WTC11 (cell line): Measurements from ENCODE around the gene CENPS. TPM values are rescaled to one million over a fixed set of nuclear protein-coding genes. Genes with fewer than 3 reads are reported as not detected.

Source experiments
- CBFB ChIP-seq: sonication (generic); formaldehyde crosslinking; IDR thresholded peaks from 2 replicates; pipeline ENCODE4 v1.8.1; 2022; ENCODE audit warnings: mild to moderate bottlenecking, low read depth, missing genetic modification reagents
- CREB1 ChIP-seq: sonication (generic); formaldehyde crosslinking; IDR thresholded peaks from 2 replicates; pipeline ENCODE4 v1.8.0; 2023; ENCODE audit warnings: mild to moderate bottlenecking, missing genetic modification reagents
- CREM ChIP-seq: sonication (generic); formaldehyde crosslinking; IDR thresholded peaks from 2 replicates; pipeline ENCODE4 v1.8.1; 2022; ENCODE audit warnings: mild to moderate bottlenecking, missing genetic modification reagents, moderate library complexity
- E2F1 ChIP-seq: sonication (generic); formaldehyde crosslinking; IDR thresholded peaks from 2 replicates; pipeline ENCODE4 v1.8.0; 2022; ENCODE audit warnings: mild to moderate bottlenecking, missing genetic modification reagents
- E2F4 ChIP-seq: sonication (generic); formaldehyde crosslinking; IDR thresholded peaks from 2 replicates; pipeline ENCODE4 v1.8.1; 2022; ENCODE audit warnings: low read depth, mild to moderate bottlenecking, moderate library complexity, missing genetic modification reagents, borderline replicate concordance
- ERG ChIP-seq: fragments of 250-450 bp; sonication (Bioruptor Pico); IDR thresholded peaks from 2 replicates; pipeline ENCODE4 v1.8.0; 2021; ENCODE audit warnings: mild to moderate bottlenecking
- FOXK1 ChIP-seq: sonication (generic); formaldehyde crosslinking; IDR thresholded peaks from 2 replicates; pipeline ENCODE4 v1.8.0; 2022; ENCODE audit warnings: mild to moderate bottlenecking, moderate library complexity, missing genetic modification reagents
- FOXP1 ChIP-seq: sonication (generic); formaldehyde crosslinking; IDR thresholded peaks from 2 replicates; pipeline ENCODE4 v1.8.0; 2022; ENCODE audit warnings: missing genetic modification reagents, mild to moderate bottlenecking, moderate library complexity, borderline replicate concordance
- GABPB1 ChIP-seq: sonication (generic); formaldehyde crosslinking; IDR thresholded peaks from 2 replicates; pipeline ENCODE4 v1.8.1; 2023; ENCODE audit warnings: mild to moderate bottlenecking, missing genetic modification reagents
- HMGXB4 ChIP-seq: sonication (generic); formaldehyde crosslinking; IDR thresholded peaks from 2 replicates; pipeline ENCODE4 v1.8.1; 2023; ENCODE audit warnings: mild to moderate bottlenecking, moderate library complexity, missing genetic modification reagents
- JUN ChIP-seq: sonication (generic); formaldehyde crosslinking; IDR thresholded peaks from 2 replicates; pipeline ENCODE4 v1.8.0; 2023; ENCODE audit warnings: mild to moderate bottlenecking, missing genetic modification reagents
- KAT7 ChIP-seq: sonication (generic); formaldehyde crosslinking; IDR thresholded peaks from 2 replicates; pipeline ENCODE4 v1.8.1; 2023; ENCODE audit warnings: missing genetic modification reagents, mild to moderate bottlenecking, borderline replicate concordance
- MYBL2 ChIP-seq: sonication (generic); formaldehyde crosslinking; IDR thresholded peaks from 2 replicates; pipeline ENCODE4 v1.8.1; 2023; ENCODE audit warnings: mild to moderate bottlenecking, moderate library complexity, missing genetic modification reagents
- NFYB ChIP-seq: sonication (generic); formaldehyde crosslinking; conservative IDR thresholded peaks from 2 replicates; pipeline ENCODE4 v1.8.0; 2022; ENCODE audit warnings: low read depth, missing genetic modification reagents
- RELA ChIP-seq: sonication (generic); formaldehyde crosslinking; IDR thresholded peaks from 2 replicates; pipeline ENCODE4 v1.8.1; 2022; ENCODE audit warnings: missing genetic modification reagents, mild to moderate bottlenecking, borderline replicate concordance
- SMAD3 ChIP-seq: sonication (generic); formaldehyde crosslinking; IDR thresholded peaks from 2 replicates; pipeline ENCODE4 v1.8.0; 2022; ENCODE audit warnings: missing genetic modification reagents, mild to moderate bottlenecking, borderline replicate concordance
- SMAD4 ChIP-seq: sonication (generic); formaldehyde crosslinking; IDR thresholded peaks from 2 replicates; pipeline ENCODE4 v1.8.0; 2022; ENCODE audit warnings: mild to moderate bottlenecking, missing genetic modification reagents
- TEAD4 ChIP-seq: sonication (generic); formaldehyde crosslinking; IDR thresholded peaks from 2 replicates; pipeline ENCODE4 v1.8.0; 2022; ENCODE audit warnings: mild to moderate bottlenecking, missing genetic modification reagents
- USF2 ChIP-seq: sonication (generic); formaldehyde crosslinking; IDR thresholded peaks from 2 replicates; pipeline ENCODE4 v1.8.1; 2023; ENCODE audit warnings: mild to moderate bottlenecking, missing genetic modification reagents, moderate library complexity
- ZBTB43 ChIP-seq: sonication (generic); formaldehyde crosslinking; IDR thresholded peaks from 2 replicates; pipeline ENCODE4 v1.8.1; 2023; ENCODE audit warnings: mild to moderate bottlenecking, missing genetic modification reagents
- ZNF121 ChIP-seq: sonication (generic); formaldehyde crosslinking; IDR thresholded peaks from 2 replicates; pipeline ENCODE4 v1.8.0; 2023; ENCODE audit warnings: missing genetic modification reagents
- ZNF232 ChIP-seq: sonication (generic); formaldehyde crosslinking; IDR thresholded peaks from 2 replicates; pipeline ENCODE4 v1.8.0; 2022; ENCODE audit warnings: mild to moderate bottlenecking, missing genetic modification reagents
- ZNF281 ChIP-seq: sonication (generic); formaldehyde crosslinking; IDR thresholded peaks from 2 replicates; pipeline ENCODE4 v1.8.0; 2023; ENCODE audit warnings: mild to moderate bottlenecking, missing genetic modification reagents
- total RNA-seq: library from RNA; stranded (reverse); gene quantifications from 3 replicates; pipeline ENCODE4 v1.2.3, GENCODE V29; 2021
- TF ChIP-seq, protein P1 (sequence below): sonication (generic); formaldehyde crosslinking; IDR thresholded peaks from 2 replicates; pipeline ENCODE4 v1.8.0; 2022; ENCODE audit warnings: mild to moderate bottlenecking, missing genetic modification reagents

The CENPS gene
- total RNA-seq, 1 experiment from 2014 or later, result 13.8 TPM

GRCh38 chr1:10398734-10399443 lies 31.3 kb upstream of the CENPS start, which contains the start of gene PGD (continued):
- TF ChIP-seq FOXP1 (CRISPR knock-in tag), result peak; percentile 43; the same call in 1 of the 2 replicates
- TF ChIP-seq, protein P1, sequence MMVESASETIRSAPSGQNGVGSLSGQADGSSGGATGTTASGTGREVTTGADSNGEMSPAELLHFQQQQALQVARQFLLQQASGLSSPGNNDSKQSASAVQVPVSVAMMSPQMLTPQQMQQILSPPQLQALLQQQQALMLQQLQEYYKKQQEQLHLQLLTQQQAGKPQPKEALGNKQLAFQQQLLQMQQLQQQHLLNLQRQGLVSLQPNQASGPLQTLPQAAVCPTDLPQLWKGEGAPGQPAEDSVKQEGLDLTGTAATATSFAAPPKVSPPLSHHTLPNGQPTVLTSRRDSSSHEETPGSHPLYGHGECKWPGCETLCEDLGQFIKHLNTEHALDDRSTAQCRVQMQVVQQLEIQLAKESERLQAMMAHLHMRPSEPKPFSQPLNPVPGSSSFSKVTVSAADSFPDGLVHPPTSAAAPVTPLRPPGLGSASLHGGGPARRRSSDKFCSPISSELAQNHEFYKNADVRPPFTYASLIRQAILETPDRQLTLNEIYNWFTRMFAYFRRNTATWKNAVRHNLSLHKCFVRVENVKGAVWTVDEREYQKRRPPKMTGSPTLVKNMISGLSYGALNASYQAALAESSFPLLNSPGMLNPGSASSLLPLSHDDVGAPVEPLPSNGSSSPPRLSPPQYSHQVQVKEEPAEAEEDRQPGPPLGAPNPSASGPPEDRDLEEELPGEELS, result peak; percentile 80
- 0 out of 2 replicates have a peak, but pooled peaks have one; percentile 35 for TF ChIP-seq CREM (CRISPR knock-in tag)
- peak; percentile 56 for TF ChIP-seq FOXK1 (CRISPR knock-in tag)
- 0 out of 2 replicates have a peak, but pooled peaks have one; percentile 51 for TF ChIP-seq E2F1 (CRISPR knock-in tag)
- TF ChIP-seq ZNF232, result peak; percentile 65
- peak; percentile 93; the same call in 1 of the 2 replicates for TF ChIP-seq KAT7 (CRISPR knock-in tag)
- 0 out of 2 replicates have a peak, but pooled peaks have one; percentile 49 for TF ChIP-seq TEAD4
- TF ChIP-seq MYBL2 (CRISPR knock-in tag), result peak; percentile 47; the same call in 1 of the 2 replicates
- peak; percentile 15; the same call in 1 of the 2 replicates for TF ChIP-seq E2F4 (CRISPR knock-in tag)
- no peak for TF ChIP-seq CBFB (CRISPR knock-in tag)
- TF ChIP-seq ZBTB43 (CRISPR knock-in tag), result peak; percentile 21; the same call in 1 of the 2 replicates
- TF ChIP-seq SMAD4, result no peak
- peak; percentile 78; the same call in 1 of the 2 replicates for TF ChIP-seq GABPB1 (CRISPR knock-in tag)
- peak; percentile 59; the same call in 1 of the 2 replicates for TF ChIP-seq ZNF121
- TF ChIP-seq JUN, result peak; percentile 57; the same call in 1 of the 2 replicates
- TF ChIP-seq RELA (CRISPR knock-in tag), result 0 out of 2 replicates have a peak, but pooled peaks have one; percentile 29
- 0 out of 2 replicates have a peak, but pooled peaks have one; percentile 5 for TF ChIP-seq CREB1
- no peak for TF ChIP-seq USF2 (CRISPR knock-in tag)
- no peak for TF ChIP-seq ZNF281
- TF ChIP-seq SMAD3, result no peak
- TF ChIP-seq NFYB (CRISPR knock-in tag), result peak; percentile 99
- TF ChIP-seq HMGXB4 (CRISPR knock-in tag), result peak; percentile 90
- peak; percentile 45; the same call in 1 of the 2 replicates for TF ChIP-seq ERG
